ENCODE measurements around the gene ZFAND3. TPM values are rescaled to one million over a fixed set of nuclear protein-coding genes. Genes with fewer than 3 reads are reported as not detected.

Gene ZFAND3
- polyA plus RNA-seq, 1 donor (not counting 4 experiments of a cell fraction or from before 2014, with no cell fraction given) = 19.6 TPM

DNA sequence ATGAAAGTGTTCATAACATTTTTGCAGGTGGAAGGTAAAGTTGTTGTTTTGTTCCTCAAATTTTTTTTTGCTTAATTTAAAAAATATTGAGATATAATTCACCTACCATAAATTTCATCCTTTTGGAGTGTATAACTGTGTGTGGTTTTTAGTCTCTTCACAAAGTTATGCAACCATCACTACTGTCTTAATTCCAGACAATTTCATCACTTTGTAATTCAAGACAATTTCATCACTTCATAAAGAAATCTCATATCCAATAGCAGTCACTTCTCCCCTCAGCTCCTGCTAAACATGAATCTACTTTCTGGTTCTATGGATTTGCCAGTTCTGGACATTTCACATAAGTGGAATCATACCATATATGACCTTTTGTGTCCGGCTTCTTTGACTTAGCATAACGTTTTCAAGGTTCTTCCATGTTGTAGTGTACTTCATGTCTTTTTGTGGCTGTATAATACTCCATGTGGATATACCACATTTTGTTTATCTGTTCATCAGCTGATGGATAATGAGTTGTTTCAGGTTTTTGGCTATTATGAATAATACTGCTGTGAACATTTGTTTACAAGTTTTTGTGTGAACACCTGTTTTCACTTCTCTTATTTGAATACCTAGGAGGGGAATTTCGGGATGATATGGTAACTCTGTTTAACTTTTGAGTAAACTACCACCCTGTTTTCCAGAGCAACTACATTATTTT is 18.8 kb downstream of the ZFAND3 start:
- Histone ChIP-seq H3K4me3 (ENCODE audit: control insufficient read depth in 2 of 3, extremely low read depth in 1 of 3, insufficient read depth in 2 of 3, low read depth in 1 of 3, low read length in 3 of 3) (no peak overlapping the region), H3K79me2 (ENCODE audit: control insufficient read depth, insufficient read depth, low read length) (peaks cover 96% of the 10 kb centered on the region), H3K9ac (ENCODE audit: control insufficient read depth, extremely low read depth, insufficient read depth, low read length) (no peak overlapping the region), H3K4me2 (ENCODE audit: control insufficient read depth, extremely low read depth, insufficient read depth, low read depth, low read length) (no peak overlapping the region), H2AFZ (ENCODE audit: control insufficient read depth, low read length) (no peak overlapping the region), H3K27ac (ENCODE audit: control insufficient read depth, insufficient read depth, low read length) (no peak overlapping the region), H3K27me3 (ENCODE audit: control insufficient read depth, extremely low read depth, insufficient read depth, low read length) (no peaks in the 10 kb centered on the region), H3K9me3 (ENCODE audit: control insufficient read depth, low read depth, low read length) (no peaks in the 10 kb centered on the region), H4K20me1 (ENCODE audit: control insufficient read depth, extremely low read depth, insufficient read depth, low read length) (peaks cover 11% of the 10 kb centered on the region), H3K9me1 (ENCODE audit: control insufficient read depth, extremely low read depth, insufficient read depth, low read length) (peaks cover 2% of the 10 kb centered on the region), H3K4me1 (ENCODE audit: control insufficient read depth, extremely low read depth, insufficient read depth, low read length) (no peaks in the 10 kb centered on the region), H3K36me3 (ENCODE audit: control insufficient read depth in 2 of 2, extremely low read depth in 1 of 2, insufficient read depth in 2 of 2, low read length in 2 of 2) (peaks cover 0 to 3% of the 10 kb centered on the region in 2 experiments)
- DNase-seq (ENCODE audit: low read depth, low spot score) (no peak), FAIRE-seq (peak; percentile 39)
- dilution Hi-C loops (cut with MboI; ENCODE audit: extremely low pct_ligation_motif_present, low sequenced_read_pairs) = no loop called here
- TF ChIP-seq EZH2 (IDR thresholded peaks at IDR 0.05; ENCODE audit: low read length) (no peak), CTCF (optimal IDR thresholded peaks at IDR 0.05 in 1 of 3, IDR thresholded peaks at IDR 0.05 in 1 of 3, conservative IDR thresholded peaks at IDR 0.05 in 1 of 3; ENCODE audit: extremely low read depth in 1 of 3, insufficient read depth in 2 of 3, low read length in 3 of 3) (no peak)

GRCh38 chr6:37840143-37840939 is 20.8 kb downstream of the ZFAND3 start:
- TF ChIP-seq EZH2 (IDR thresholded peaks at IDR 0.05; ENCODE audit: low read length) = no peak
- no peak overlapping the region for H3K9ac ChIP-seq (ENCODE audit: control insufficient read depth, extremely low read depth, insufficient read depth, low read length)
- dilution Hi-C loops (cut with MboI; ENCODE audit: extremely low pct_ligation_motif_present, low sequenced_read_pairs) = no loop called here
- H3K9me3 ChIP-seq (ENCODE audit: control insufficient read depth, low read depth, low read length) = no peaks in the 10 kb centered on the region
- no peaks in the 10 kb centered on the region for H3K27me3 ChIP-seq (ENCODE audit: control insufficient read depth, extremely low read depth, insufficient read depth, low read length)
- DNase-seq (ENCODE audit: low read depth, low spot score) (no peak), FAIRE-seq (no peak)
- no peak overlapping the region for H3K27ac ChIP-seq (ENCODE audit: control insufficient read depth, insufficient read depth, low read length)
- H3K9me1 ChIP-seq (ENCODE audit: control insufficient read depth, extremely low read depth, insufficient read depth, low read length) = peaks cover 2% of the 10 kb centered on the region
- H3K79me2 ChIP-seq (ENCODE audit: control insufficient read depth, insufficient read depth, low read length) = peaks cover 92% of the 10 kb centered on the region
- peaks cover 6% of the 10 kb centered on the region for H3K4me1 ChIP-seq (ENCODE audit: control insufficient read depth, extremely low read depth, insufficient read depth, low read length)
- H3K4me2 ChIP-seq (ENCODE audit: control insufficient read depth, extremely low read depth, insufficient read depth, low read depth, low read length) = no peak overlapping the region
- peaks cover 3 to 4% of the 10 kb centered on the region in 2 experiments for H3K36me3 ChIP-seq (ENCODE audit: control insufficient read depth in 2 of 2, extremely low read depth in 1 of 2, insufficient read depth in 2 of 2, low read length in 2 of 2)
- H3K4me3 ChIP-seq (ENCODE audit: control insufficient read depth in 2 of 3, extremely low read depth in 1 of 3, insufficient read depth in 2 of 3, low read depth in 1 of 3, low read length in 3 of 3) = no peak overlapping the region
- H2AFZ ChIP-seq (ENCODE audit: control insufficient read depth, low read length) = no peak overlapping the region
- H4K20me1 ChIP-seq (ENCODE audit: control insufficient read depth, extremely low read depth, insufficient read depth, low read length) = peaks cover 11% of the 10 kb centered on the region

Measured in keratinocyte (primary cell).